Measurements from ENCODE around the gene MBNL1.
"Not testable (repeated sequence)": the region's sequence is repeated elsewhere in the genome, so short reads cannot be mapped to it uniquely, and the experiment has no call there.

The MBNL1 gene

DNA sequence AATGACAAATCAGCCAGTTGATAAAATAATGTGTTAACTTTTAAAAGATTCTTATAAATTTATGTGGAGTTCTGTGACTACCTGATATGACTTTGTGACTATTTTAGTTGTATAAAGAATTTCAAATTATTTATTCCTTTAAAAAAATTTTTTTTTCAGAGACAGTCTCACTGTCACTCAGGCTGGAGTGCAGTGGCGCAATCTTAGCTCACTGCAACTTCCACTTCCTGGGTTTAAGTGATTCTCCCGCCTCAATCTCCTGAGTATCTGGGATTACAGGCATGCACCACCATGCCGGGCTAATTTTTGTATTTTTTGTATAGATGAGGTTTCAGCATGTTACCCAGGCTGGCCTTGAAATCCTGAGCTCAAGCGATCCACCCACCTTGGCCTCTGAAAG lies 48.5 kb downstream of the MBNL1 start:
- no peak for DNase-seq

GRCh38 chr3:152317956-152318355 lies 49.2 kb downstream of the MBNL1 start:
- DNase-seq, result no peak

DNA sequence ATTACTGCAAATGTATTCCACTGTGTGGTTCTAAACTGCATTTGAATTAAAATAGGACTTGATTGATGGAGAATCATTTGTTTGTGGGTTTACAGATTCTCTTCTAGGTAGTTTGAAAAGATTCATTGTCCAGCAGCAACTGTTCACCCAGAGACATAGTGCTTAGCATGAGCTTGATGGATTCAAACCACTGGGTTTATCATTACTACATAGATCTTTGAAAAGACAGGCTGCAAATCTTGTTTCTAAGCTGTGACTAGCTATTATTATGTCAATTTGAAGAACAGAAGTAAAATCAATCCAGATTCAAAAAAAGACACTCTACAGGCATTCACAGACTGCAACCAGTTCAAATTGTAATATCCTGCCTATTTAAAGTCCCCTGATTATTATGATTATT lies 49.8 kb downstream of the MBNL1 start:
- DNase-seq, result no peak

GRCh38 chr3:152319256-152319655 lies 50.5 kb downstream of the MBNL1 start:
- DNase-seq, result no peak

DNA sequence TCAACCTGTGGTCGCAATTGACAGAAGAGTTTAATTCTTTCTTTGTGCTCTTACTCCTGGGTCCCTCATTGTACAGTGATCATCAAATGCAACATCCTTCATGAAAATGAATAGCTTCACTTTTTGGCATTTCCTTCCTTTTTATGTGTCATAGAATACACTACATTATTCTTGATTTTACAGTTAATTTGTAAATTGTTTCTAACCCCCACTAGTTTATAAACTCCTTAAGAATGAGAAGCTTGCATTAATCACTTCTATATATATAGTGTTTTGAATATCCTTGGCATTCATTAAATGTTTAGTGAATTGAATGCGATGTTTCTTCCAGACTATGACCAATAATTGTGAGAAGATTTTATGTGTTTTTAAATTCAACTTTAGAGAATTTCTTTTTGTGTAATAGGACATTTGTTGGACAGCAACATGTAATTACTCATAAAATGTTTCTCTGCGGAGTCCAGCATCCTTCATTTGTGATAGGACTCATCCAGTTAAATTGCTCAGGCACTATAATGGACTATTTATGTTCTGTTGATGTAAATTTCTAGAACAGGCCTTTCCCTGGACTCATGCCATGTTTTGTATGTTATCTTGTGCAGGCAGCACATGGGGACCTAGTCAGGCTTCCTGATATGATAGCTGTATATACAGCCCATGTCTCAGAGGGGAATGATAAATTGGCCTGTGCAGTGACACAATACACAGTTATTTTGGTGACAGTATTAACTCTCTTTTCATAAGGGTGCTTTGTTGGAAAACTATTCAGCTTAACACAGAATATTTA lies 51.3 kb downstream of the MBNL1 start:
- DNase-seq, result peak in 1 of 56 donors; percentile 21

DNA sequence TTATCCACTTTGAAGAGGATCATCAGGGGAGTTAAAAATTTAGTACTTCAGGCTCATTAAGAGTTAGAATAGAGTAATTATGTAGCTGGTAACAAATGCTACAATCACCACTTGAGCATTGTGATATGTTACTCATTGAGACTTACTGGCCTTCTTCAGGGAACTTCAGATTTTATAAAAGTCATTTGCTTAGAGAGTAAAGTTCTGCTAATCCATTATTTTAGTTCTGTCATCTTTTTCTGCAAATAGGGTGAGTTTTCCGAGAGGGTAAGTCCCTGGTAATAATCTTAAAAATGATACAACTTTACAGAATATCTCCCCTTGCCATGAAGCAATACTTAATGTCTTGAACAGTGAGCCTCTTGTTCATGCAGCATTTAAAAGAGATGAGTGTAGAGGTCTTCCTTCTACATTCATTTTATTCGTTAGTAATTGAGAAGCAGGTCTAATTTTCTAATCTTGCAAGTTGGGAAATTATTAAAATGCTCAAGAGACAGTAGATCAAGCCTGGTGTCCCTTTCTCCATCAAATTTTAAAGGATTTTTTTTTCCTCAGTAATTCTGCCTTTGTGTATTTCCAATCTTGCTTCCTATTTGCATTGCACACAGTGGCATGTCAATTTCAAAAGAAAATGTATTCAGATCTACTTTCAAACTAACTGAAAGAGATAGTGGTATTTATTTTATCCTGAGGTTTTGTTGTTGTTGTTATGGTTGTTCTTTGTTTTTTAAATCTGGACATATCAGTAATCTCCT lies 52.6 kb downstream of the MBNL1 start:
- no peak for DNase-seq

DNA sequence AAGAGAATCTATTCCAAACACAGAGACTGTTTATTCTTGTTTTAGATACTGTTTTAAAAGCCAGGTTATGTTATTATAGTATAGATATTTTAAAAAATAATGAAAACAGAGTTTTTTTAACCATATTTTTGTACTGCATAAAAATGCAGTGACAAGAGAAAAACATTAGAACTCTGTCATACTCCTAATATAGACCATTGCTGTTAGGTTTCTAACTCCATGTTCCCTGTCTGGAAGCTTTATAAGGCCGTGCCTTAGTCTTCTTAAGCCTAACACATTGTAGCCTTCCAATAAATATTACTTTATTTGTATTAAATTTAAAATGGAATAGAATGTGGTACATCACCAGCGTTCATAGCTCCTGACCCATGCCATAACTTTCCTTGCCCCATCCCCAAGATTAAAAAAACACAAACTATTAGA lies 53.2 kb downstream of the MBNL1 start:
- DNase-seq, result no peak

DNA sequence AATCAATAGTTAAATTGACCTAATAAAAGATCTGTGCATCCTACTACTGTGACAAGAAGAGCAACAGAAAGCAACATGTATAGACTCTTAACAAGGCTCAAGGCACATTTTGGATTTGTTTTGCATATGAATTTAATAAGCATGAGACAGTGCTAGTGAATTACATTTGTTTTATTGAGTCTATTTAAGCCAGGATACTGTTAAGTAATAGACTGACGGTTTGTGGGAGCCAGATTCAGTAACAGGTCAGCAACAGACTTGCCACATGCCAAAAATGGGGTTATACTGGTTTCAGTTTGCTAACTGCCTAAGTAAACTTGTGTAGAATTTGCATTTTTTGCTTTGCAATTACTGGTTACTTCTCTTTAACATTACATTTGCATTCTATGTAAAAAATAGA lies 54.0 kb downstream of the MBNL1 start:
- DNase-seq, result no peak

GRCh38 chr3:152323834-152324233 lies 55.1 kb downstream of the MBNL1 start:
- DNase-seq, result no peak

- DNase-seq, result no peak
Observed at GRCh38 chr3:152325136-152325535, 56.4 kb downstream of the MBNL1 start.

DNA sequence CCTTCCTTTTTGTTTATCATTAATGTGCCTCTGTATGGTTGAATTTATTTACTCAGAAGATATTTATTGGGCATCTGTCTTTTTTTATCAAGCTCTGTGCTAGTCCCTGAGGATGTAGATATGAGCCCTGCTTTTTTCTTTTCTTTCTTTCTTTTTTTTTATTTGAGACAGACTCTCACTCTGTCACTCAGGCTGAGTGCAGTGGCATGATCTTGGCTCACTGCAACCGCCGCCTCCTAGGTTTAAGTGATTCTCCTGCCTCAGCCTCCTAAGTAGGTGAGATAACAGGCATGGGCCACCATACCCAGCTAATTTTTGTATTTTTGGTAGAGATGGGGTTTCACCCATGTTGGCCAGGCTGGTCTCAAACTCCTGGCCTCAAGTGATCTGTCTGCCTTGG lies 58.5 kb downstream of the MBNL1 start:
- DNase-seq, result no peak

- DNase-seq, result no peak
Observed at GRCh38 chr3:152328841-152329240, 60.1 kb downstream of the MBNL1 start.

- no peak for DNase-seq
Observed at GRCh38 chr3:152330559-152330958, 61.8 kb downstream of the MBNL1 start.

DNA sequence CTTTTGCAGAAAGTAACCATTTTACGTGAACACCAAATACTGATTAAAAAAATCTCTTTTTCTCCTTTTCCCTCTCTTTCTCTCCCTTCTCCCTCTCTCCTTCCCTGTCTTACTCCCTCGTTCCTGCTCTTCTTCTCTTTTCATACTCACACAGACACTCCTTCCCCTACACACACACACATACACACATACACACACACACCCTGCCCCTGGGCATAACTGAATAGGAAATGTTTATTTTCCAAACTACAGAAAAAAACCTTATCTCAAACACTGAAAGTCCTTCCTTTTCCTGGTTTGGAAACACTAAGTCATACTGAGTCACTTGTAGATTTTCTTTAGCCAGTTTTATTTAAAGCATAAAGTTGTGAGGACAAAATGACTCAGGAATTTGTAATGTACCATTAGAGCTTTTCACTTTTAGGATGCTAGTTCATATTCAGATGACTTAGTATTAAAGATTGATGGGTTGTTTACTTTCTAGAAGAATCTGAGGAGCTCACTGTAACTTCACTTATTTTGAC lies 62.4 kb downstream of the MBNL1 start:
- DNase-seq, result no peak

DNA sequence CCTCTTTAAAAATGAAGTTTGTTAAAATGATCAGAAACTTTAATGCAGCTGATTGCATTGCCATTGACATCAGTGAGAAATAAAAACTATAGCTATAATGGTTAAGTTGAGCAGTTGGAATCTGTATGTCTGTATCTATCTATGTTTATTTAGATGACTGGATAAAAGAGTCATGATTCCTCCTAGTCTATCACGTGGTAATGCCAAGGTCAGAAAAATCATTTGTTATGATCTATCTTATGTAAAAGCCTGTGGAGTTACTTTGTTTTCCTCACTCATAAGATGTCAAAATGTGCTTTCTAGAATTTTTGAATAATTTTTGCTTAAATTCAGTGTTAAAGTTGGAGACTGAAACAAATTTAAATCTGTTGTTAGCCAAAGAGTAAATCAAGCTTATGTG lies 63.3 kb downstream of the MBNL1 start:
- no peak for DNase-seq

DNA sequence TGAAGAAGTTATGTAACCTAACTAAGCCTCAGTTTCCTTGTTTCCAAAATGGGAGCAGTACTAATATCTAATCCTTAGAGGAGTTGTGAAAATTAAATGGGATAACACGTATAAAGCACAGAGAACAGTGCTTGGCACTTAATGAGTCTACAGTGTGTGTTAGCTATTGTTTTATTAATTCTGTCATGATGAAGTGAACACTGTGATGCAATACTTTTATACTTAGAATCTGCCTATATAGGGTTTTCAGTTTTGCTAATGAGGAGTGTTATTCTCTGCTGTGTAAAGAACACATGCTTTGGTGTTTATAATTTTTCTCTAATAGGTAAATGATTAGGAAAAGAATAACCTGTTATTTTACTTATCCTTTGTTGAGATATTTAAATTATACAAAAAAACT lies 65.2 kb downstream of the MBNL1 start:
- DNase-seq, result no peak

DNA sequence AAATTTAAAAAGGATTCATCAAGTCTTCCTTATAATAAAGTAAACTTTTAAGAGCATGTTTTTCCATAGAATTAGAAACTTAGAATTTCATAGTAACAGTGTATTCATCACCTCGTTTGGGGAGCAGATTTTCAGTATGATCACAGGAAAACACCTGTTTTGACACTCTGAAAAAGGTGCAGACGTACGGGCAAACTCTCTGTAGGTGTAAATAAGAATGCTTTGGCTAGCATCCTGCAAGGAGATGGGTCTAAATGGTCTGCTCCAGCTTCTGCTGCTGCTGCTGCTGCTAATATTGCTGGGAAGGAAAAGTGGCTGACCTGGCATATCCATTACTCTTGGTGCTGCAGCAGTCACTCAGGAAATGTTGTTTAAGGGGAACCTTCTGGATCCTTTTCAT lies 66.0 kb downstream of the MBNL1 start:
- DNase-seq, result no peak

DNA sequence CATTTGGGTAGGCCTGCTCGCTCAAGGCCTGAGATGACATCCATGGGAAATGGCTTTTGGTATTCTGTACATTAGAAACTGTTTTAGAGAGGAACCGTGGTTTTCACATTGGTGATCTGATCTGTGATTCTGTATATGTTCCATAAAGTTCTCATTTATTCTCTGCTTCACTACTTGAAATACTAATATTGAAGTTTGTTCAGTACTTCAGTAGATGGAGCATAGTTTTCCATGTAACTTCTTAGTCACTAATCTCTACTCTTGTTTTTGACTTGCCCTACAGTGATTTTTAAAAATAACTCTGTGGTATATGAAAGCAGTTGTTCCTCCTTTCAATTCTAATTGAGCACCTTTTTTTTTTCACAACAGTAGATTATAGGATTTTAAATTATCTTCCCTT lies 66.5 kb downstream of the MBNL1 start:
- DNase-seq, result no peak

DNA sequence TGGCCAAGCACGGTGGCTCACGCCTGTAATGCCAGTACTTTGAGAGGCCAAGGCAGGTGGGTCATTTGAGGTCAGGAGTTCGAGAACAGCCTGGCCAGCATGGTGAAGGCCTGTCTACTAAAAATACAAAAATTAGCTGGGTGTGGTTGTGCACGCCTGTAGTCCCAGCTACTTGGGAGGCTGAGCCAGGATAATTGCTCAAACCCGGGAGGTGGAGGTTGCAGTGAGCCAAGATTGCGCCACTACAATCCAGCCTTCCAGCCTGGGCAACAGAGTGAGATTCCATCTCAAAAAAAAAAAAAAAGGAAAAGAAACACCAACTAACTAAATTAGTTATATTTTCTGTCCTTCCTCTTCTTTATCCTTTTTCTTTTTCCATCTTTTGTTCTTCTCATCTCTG lies 68.6 kb downstream of the MBNL1 start:
- not testable (repeated sequence) for DNase-seq

GRCh38 chr3:152338159-152338720 lies 69.5 kb downstream of the MBNL1 start:
- DNase-seq, result no peak

DNA sequence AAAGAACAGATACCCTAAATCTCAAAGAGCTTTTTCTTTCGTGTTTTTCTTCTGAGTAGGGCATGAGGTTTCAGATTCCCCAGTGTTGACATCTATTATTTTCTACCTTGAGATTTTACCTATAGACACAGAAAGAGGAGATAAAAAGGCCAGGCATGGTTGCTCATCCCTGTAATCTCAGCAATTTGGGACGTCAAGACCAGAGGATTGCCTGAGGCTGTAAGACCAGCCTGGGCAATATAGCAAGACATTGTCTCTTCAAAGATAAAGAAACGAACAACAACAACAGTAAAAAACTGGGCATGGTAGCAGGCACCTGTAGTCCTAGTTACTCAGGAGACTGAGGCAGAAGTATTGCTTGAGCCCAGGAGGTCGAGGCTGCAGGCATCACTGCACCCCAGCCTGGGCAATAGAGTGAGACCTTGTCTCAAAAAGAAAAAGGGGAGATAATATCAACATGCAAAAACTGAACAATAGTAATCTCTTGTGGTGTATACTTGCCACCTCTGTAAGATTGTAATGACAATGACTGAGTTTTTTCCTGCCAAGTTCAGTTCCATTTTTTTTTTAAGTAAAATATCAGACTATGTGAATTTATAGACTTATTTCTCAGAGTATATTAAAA lies 71.3 kb downstream of the MBNL1 start:
- DNase-seq, result no peak

- no peak for DNase-seq
Observed at GRCh38 chr3:152345233-152345632, 76.5 kb downstream of the MBNL1 start.

Data from nucleus accumbens (tissue), 56 donors.